ENCODE results near the gene IDH2. TPM values are rescaled to one million over a fixed set of nuclear protein-coding genes. Genes with fewer than 3 reads are reported as not detected.
A peak's percentile ranks its signal among the peaks of the same experiment; 100 is the strongest.

IDH2 gene
- total and polyA plus RNA-seq, 2 donors (not counting 3 experiments of a cell fraction or from before 2014, with no cell fraction given), result 123 to 127 TPM

GRCh38 chr15:90037511-90037860, 64.8 kb downstream of the IDH2 start:
- intact Hi-C loops (cut with micrococcal nuclease), result no loop called here
- no TSS peak for BruUV-seq (replicated peaks)
- peaks cover 49% of the 10 kb centered on the region for H3K4me1 ChIP-seq (ENCODE audit: control insufficient read depth, extremely low read depth, insufficient read depth, low read length)
- ChIA-PET POLR2A (no interaction called here), CTCF (interaction anchor here (1.1 to 1.2 kb wide), 2 partner anchors 11 to 34 kb away, joined by 3 read pairs; no protein-coding TSS in a partner anchor)
- H2AFZ ChIP-seq (ENCODE audit: low read depth, low read length), result no peak overlapping the region
- H3K4me2 ChIP-seq (ENCODE audit: insufficient read depth, low read length), result peak overlapping the region; percentile 39
- no peaks in the 10 kb centered on the region for H3K9me3 ChIP-seq (replicated peaks; ENCODE audit: control insufficient read depth, insufficient read depth, low read length)
- no peak overlapping the region for H3K4me3 ChIP-seq (replicated peaks in 1 of 3; ENCODE audit: insufficient read depth in 1 of 3, low read depth in 1 of 3, low read length in 3 of 3)
- H3K9ac ChIP-seq (replicated peaks; ENCODE audit: extremely low read depth, insufficient read depth, low read length), result peak overlapping the region; percentile 18
- peak overlapping the region; percentile 72 for H3K27ac ChIP-seq (ENCODE audit: insufficient read depth, low read depth, low read length)
- H4K20me1 ChIP-seq (replicated peaks; ENCODE audit: control insufficient read depth, extremely low read depth, insufficient read depth, low read length), result no peaks in the 10 kb centered on the region
- no peaks in the 10 kb centered on the region for H3K36me3 ChIP-seq (ENCODE audit: control insufficient read depth in 2 of 2, extremely low read depth in 1 of 2, insufficient read depth in 2 of 2, low read length in 2 of 2)
- DNase-seq (ENCODE audit: low read depth, low spot score), result peak; percentile 50
- H3K9me1 ChIP-seq (replicated peaks; ENCODE audit: control insufficient read depth, extremely low read depth, insufficient read depth, low read length), result no peaks in the 10 kb centered on the region
- dilution Hi-C loops (cut with MboI; ENCODE audit: extremely low pct_ligation_motif_present, low sequenced_read_pairs), result no loop called here
- H3K27me3 ChIP-seq (ENCODE audit: control insufficient read depth in 2 of 2, insufficient read depth in 2 of 2, low read length in 2 of 2), result no peaks in the 10 kb centered on the region
- peaks cover 21% of the 10 kb centered on the region for H3K79me2 ChIP-seq (ENCODE audit: control insufficient read depth, insufficient read depth, low read length)
- peak; percentile 85 for FAIRE-seq
- TF ChIP-seq, protein P1, sequence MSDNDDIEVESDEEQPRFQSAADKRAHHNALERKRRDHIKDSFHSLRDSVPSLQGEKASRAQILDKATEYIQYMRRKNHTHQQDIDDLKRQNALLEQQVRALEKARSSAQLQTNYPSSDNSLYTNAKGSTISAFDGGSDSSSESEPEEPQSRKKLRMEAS (IDR thresholded peaks at IDR 0.05; ENCODE audit: insufficient read depth, insufficient read length), result no peak
- peak; percentile 29 for TF ChIP-seq GATA2 (IDR thresholded peaks at IDR 0.05; ENCODE audit: insufficient read depth, insufficient read length, low read depth, low read length)
- no peak for TF ChIP-seq POLR2A (IDR thresholded peaks at IDR 0.05; ENCODE audit: low read depth, low read length)
- TF ChIP-seq MYC (IDR thresholded peaks at IDR 0.05; ENCODE audit: low read depth, low read length), result no peak
- TF ChIP-seq EZH2 (IDR thresholded peaks at IDR 0.05; ENCODE audit: borderline replicate concordance, low read depth, low read length, severe bottlenecking), result no peak
- TF ChIP-seq JUN (IDR thresholded peaks at IDR 0.05; ENCODE audit: borderline replicate concordance, insufficient read depth, insufficient read length, low read depth), result peak; percentile 33
- TF ChIP-seq CTCF (IDR thresholded peaks at IDR 0.05; ENCODE audit: extremely low read depth in 1 of 2, insufficient read depth in 1 of 2, low read depth in 1 of 2, low read length in 2 of 2), result no peak
- TF ChIP-seq POLR2AphosphoS5 (IDR thresholded peaks at IDR 0.05; ENCODE audit: insufficient read depth, low read depth, low read length), result peak; percentile 35
- TF ChIP-seq FOS (IDR thresholded peaks at IDR 0.05; ENCODE audit: borderline replicate concordance, insufficient read depth, low read length), result no peak

All from endothelial cell of umbilical vein (primary cell).